ENCODE data around the gene GPR68.

GRCh38 chr14:91255026-91255695 lies 10.7 kb upstream of the GPR68 start:
- TF ChIP-seq CTCF (IDR thresholded peaks at IDR 0.05) = no peak
- no peak for TF ChIP-seq POLR2A (IDR thresholded peaks at IDR 0.05)
